Activated CD8-positive, alpha-beta memory T cell treated with anti-CD3 and anti-CD28 coated beads for 4 hours (primary cell): ENCODE measurements around the gene ACADM.
"Not testable (repeated sequence)": the region's sequence is repeated elsewhere in the genome, so short reads cannot be mapped to it uniquely, and the experiment has no call there.

Experiments
- DNase-seq, 2 donors: peaks; one replicate each; pipeline ENCODE4 v3.0.0-alpha.2; 2020; ENCODE audit warnings: low read depth in 2 of 2

ACADM gene

DNA sequence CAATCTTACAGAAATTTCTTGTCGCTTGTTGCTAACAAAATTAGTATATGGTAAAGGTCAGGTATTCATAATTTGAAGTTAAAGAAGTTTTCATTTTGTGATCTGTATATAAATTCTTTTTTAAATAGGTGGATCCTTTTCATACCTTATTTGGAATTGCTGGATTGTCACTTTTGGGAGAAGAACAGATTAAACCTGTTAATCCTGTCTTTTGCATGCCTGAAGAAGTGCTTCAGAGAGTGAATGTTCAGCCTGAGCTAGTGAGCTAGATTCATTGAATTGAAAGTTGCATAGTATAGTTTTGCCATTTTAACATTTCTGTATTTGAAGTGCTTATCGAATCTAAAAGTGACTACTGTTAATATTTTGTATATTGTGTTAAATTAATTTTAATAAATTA, 69.9 kb downstream of the ACADM start:
- no peak for DNase-seq

DNA sequence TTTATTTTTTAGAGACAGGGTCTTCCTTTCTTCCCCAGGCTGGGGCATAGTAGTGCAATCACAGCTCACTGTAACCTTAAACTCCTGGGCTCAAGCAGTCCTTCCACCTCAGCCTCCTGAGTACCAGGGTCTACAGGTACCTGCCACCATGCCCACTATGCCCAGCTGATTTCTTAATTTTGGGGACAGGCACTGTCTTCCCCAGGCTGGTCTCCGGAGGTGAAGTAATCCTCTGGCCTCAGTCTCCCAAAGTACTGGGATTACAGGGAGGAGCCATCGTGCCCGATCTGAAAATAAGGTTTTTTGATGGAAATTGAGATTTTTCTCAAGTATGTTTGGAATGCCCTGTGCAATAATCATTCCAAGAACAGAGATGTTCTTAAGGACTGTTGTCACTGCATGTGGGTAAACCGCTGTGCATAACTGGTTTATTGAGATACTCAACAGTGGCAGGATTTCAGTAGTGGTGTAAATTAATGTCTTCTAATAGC, 71.2 kb downstream of the ACADM start:
- DNase-seq, result no peak

DNA sequence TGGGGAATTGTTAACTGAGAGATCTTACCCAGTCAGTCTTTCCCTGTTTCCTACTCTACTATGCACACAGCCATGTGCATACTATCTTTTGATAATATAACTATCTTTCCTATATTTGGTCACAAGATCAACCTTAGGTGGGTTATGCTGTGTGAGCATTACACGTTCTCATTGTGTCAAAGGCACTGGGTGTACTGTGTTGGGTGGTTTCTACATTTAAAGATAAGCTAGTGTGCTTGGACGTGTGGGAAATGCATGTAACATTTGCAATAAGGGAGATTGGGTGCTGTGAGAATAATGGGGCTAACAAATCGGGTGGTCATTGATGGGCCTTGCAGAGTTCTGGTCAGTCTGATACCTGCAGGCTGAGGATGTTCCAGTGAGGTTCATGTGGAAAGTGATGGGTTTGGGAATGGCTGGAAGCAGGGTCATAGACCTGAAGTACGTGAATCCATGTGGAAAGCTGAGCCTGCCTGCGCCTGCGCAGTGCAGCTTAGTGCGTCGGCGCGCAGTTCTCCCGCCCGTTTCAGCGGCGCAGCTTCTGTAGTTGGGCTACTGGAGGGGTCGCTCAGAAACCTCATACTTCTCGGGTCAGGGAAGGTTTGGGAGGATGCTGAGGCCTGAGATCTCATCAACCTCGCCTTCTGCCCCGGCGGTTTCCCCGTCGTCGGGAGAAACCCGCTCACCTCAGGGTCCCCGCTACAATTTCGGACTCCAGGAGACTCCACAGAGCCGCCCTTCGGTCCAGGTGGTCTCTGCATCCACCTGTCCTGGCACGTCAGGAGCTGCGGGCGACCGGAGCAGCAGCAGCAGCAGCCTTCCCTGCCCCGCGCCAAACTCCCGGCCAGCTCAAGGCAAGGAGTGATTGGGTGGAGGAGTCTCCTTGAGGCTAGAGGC, 72.1 kb downstream of the ACADM start, which contains the start of gene MSH4:
Gene MSH4, plus strand, starts transcription at position 507 of the 897 bp plus-strand sequence. Its CDS starts 104 bp downstream, at position 611.
- DNase-seq, result no peak

DNA sequence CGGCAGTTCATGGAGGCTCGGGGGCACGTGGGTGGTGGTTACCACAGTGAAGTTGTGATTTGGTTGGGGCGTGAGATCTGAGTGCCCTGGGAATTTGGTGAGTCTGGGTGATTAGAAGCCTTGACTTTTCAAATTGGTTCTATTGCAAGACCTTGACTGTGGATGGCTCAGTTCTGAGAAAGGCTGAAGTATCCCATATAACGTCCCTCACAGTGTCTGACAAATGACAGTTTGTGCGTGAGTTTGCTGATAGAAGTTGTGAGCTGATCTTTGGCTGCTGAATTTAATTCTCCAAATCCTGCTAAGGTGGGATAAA, 72.7 kb downstream of the ACADM start:
- DNase-seq, result no peak

DNA sequence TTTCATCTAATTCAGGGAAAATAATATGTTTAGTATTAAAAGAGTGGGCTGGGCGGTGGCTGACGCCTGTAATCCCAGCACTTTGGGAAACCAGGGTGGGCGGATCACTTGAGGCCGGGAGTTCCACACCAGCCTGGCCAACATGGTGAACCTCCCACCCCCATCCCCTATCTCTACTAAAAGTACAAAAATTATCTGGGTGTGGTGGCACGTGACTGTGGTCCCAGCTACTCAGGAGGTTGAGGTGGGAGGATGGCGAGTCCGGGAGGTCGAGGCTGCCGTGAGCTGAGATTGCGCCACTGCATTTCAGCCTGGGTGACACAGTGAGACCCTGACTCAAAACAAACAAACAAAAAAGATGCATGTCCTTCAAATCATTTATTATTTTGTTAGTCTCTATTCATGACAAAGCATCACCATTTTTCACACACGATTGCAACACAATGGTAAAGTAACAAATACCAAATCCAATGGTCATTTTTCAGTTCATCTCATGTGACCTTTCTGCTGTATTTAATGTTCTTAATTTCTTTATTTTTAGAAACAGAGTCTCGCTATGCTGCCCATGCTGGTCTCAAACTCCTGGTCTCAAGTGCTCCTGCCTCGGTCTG, 73.2 kb downstream of the ACADM start:
- no peak for DNase-seq

DNA sequence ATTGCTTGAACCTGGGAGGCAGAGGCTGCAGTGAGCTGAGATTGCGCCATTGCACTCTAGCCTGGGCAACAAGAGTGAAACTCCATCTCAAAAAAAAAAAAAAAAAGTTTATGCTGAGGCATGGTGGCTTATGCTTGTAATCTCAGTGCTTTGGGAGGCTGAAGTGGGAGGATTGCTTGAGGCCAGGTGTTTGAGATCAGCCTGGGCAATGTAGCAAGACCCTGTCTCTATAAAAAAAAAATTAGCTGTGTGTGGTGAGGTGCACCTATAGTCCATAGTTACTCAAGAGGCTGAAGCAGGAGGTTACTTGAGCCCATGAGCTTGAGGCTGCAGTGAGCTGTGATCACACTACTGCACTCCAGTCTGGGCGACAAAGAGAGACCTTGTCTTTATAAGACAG, 77.0 kb downstream of the ACADM start:
- not testable (repeated sequence) for DNase-seq

DNA sequence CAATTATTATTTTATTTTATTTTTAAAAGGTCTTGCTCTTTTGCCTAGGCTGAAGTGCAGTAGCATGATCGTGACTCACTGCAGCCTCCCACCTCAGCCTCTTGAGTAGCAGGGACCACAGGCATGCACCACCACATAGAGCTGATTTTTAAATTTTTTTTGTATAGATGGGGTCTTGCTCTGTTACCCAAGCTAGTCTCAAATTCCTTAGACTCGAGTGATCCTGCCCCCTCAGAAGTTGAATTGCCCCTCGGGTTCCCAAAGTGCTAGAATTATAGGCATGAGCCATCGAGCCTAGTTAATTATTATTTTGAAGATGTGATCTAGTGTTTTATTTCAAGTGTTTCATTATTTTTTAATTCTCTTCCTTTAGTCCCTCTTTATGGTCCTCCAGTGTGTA, 84.4 kb downstream of the ACADM start:
- DNase-seq, result no peak

DNA sequence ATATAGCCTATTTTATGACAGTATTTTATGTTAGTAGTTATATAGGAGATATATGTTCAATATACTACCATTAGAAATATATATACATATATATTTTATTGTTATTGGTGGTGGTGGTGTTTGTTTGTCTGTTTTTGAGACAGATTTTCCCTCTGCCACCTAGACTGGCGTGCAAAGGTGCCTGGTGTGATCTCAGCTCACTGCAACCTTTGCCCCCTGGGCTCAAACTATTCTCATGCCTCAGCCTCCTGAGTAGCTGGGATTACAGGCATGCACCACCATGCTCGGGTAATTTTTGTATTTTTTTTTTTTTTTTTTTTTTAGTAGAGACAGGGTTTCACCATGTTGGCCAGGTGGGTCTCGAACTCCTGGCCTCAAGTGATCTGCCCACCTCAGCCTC, 85.6 kb downstream of the ACADM start:
- DNase-seq, result not testable (repeated sequence)

DNA sequence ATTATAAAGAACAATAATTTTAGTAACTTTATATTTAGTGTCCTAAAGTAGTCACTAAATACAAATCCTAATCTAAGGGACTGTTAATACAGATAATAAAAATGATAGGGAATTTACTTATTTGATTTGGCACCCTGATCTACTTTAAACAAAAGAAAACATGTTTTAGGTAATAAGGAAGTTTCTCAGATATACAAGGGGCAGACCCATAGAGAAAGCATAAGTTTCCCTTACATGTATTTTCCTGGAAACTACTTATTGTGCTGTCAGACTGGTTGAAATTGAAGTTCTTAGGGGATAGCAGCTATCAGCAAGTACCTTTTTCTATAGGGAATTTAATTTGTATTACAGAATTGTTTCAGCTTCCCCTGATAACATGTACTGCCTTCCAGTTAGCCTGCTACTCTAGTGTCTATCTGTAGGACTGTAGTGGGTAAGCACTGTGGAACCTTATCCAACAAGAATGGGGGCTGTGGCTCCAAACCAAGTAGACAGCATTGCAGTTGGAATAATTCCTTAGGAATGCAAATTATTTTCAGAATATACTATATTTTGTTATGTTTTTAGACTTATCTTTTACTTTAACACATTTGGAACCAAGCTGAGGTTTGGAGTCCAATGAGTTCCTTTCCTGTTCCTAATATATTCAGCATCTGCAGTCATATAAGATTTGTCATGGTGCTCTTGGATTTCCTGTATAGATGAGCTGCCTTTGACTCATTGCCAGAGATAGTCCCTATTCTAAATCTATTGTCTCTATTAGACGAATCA, 86.9 kb downstream of the ACADM start:
- no peak for DNase-seq

DNA sequence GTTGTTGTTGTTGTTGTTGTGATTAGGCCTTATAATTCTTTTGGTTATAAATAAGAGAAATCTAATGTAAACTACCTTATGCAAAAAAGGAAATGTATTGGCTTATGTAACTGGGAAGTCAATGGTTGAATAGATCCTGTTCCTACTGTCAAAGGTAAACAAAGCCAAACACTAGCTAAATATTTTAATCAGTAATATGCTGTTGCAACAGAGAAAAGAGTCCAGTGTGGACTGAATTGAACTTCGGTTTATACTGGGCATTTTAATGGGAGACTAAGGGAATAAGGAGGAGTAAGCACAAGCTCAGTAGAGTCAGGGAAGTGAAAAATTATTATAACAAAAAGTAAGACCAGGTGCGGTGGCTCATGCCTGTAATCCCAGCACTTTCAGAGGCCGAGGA, 87.6 kb downstream of the ACADM start:
- no peak for DNase-seq
